BJ (cell line): ENCODE measurements around the gene TIAL1. TPM values are rescaled to one million over a fixed set of nuclear protein-coding genes. Genes with fewer than 3 reads are reported as not detected.

Experiments used
- CTCF ChIA-PET: fragments of 350-600 bp; formaldehyde crosslinking; extraction: SDS; loops from one replicate; lab custom pipeline; 2021; ENCODE audit warnings: antibody characterized with exemption, inconsistent platforms; lab: Yijun Ruan, JAX
- POLR2A ChIA-PET: fragments of 300-600 bp; sonication (Branson Sonifier 250); formaldehyde crosslinking; extraction: SDS; loops from one replicate; lab custom pipeline; 2021; ENCODE audit warnings: antibody characterized with exemption; lab: Charles Lee
- DNase-seq: peaks from one replicate; pipeline ENCODE4 v3.0.0-alpha.2; 2011; ENCODE audit warnings: low read depth
- H3K27me3 ChIP-seq: 2 replicates; pipeline ENCODE4 v1.6.0; 2011; ENCODE audit warnings: low read length; ENCODE audit not compliant: control insufficient read depth, insufficient read depth
- H3K36me3 ChIP-seq: 2 replicates; pipeline ENCODE4 v1.5.1; 2011; ENCODE audit warnings: low read length; ENCODE audit not compliant: control insufficient read depth, insufficient read depth
- H3K4me3 ChIP-seq: 2 replicates; pipeline ENCODE4 v1.5.1; 2011; ENCODE audit warnings: low read depth, mild to moderate bottlenecking, control low read depth, low read length
- polyA plus RNA-seq: library from polyadenylated mRNA; depleted of rRNA; stranded (reverse); fragments of >200 nt; gene quantifications from 2 replicates; pipeline ENCODE4 v1.2.3, GENCODE V29; 2011
- TF ChIP-seq, protein P1 (sequence below): IDR thresholded peaks from 2 replicates; pipeline ENCODE4 v1.5.1; 2011; ENCODE audit warnings: low read depth, mild to moderate bottlenecking, control low read depth, inconsistent platforms, low read length, moderate library complexity; ENCODE audit not compliant: insufficient read depth

Gene TIAL1
- polyA plus RNA-seq, 1 experiment: 39.9 TPM

DNA sequence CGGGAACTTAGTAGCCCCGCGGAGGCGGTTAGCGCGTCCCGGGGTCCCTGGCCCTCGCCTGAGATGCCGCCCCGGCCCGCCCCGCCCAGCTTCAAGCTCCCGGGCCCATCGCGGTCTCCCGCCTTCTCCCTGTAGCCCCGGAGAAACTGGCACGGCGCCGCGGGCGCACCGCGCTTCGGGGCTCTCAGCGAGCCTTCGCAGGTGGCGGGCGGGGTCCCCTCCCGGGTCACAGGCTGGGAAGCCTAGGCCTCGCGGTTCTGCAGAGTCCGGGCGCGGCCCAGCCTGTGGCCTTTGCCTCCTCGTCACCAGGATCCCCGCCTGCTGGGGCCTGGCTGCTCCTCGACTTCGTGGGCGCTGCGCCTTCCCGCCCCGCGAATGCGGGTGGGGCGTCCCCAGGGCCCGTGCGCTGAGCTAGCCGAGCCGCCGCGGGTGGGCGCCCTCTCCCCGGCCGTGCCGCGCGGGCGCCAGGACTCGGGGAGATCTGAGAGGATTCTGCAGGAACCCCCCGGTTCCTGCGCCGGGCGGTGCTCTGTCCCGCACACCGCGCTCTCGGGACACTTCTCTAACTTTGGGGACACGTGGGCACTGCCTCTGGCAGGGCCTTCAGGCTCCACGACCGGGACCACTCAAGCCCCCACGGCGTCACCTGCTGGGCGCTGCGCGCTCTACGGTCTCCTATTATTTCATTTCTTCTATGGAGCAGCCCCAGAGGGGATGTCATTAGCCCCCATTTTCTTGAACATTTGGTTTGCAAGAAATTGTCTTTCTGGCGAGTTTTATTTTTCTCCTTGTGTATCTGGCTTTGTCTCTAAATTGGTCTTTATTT, 53.6 kb downstream of the TIAL1 start:
- ChIA-PET POLR2A (interaction anchor here (0.6 to 0.7 kb wide), 3 partner anchors 22 to 218 kb away, joined by 3 to 15 read pairs (median 6); no protein-coding TSS in a partner anchor), CTCF (interaction anchor here (0.6 to 3.1 kb wide), 21 partner anchors 10 to 351 kb away, joined by 3 to 26 read pairs (median 4); partner anchors contain the start of gene GRK5)
- Histone ChIP-seq H3K36me3 (no peaks in the 10 kb centered on the region), H3K4me3 (peak overlapping the region; percentile 77), H3K27me3 (peaks cover under 1% of the 10 kb centered on the region)
- TF ChIP-seq, protein P1, sequence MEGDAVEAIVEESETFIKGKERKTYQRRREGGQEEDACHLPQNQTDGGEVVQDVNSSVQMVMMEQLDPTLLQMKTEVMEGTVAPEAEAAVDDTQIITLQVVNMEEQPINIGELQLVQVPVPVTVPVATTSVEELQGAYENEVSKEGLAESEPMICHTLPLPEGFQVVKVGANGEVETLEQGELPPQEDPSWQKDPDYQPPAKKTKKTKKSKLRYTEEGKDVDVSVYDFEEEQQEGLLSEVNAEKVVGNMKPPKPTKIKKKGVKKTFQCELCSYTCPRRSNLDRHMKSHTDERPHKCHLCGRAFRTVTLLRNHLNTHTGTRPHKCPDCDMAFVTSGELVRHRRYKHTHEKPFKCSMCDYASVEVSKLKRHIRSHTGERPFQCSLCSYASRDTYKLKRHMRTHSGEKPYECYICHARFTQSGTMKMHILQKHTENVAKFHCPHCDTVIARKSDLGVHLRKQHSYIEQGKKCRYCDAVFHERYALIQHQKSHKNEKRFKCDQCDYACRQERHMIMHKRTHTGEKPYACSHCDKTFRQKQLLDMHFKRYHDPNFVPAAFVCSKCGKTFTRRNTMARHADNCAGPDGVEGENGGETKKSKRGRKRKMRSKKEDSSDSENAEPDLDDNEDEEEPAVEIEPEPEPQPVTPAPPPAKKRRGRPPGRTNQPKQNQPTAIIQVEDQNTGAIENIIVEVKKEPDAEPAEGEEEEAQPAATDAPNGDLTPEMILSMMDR: peak; percentile 62
- DNase-seq: no peak

DNA sequence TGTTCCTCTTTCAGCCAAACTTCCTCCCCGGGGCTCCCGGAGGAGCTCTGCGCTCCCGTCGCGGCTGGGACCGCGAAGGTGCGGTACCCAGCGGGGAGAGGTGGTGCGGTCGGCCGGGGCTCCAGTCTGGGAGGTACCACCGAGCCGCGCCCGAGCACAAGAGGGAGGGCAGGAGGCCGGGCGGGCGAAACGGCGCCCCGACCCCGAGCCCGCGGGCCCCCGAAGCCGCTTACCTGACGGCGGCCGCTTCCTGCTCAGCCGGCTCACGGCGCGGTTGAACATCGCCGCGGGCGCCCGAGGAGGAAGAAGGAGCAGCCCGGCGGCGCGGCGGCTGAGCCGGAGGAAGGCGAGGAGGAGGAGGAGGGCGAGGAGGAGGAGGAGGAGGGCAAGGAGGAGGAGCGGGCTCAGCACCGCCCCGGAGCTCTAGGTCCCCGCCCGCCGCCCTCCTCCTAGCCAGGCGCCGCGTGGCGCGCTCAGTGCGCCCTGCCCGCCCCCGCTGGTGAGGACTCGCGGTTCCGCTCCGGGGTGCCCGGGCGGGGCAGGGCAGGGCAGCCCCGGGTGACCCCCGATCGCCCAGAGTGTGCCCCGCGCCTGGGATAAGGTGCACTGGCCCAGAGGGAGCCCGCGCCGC, 54.3 kb downstream of the TIAL1 start, which contains the start of gene RGS10:
Gene RGS10, minus strand, starts transcription at position 363 of the 631 bp plus-strand sequence. Its CDS starts 81 bp downstream, at position 282.
- DNase-seq: no peak
- no peaks in the 10 kb centered on the region for H3K27me3 ChIP-seq
- H3K4me3 ChIP-seq: peak within 1 kb of the TSS; percentile 77
- TF ChIP-seq, protein P1: no peak
- H3K36me3 ChIP-seq: no peaks in the 10 kb centered on the region
- POLR2A ChIA-PET: interaction anchor here (0.7 kb wide), 1 partner anchor 21 kb away, joined by 3 read pairs; no protein-coding TSS in a partner anchor
- CTCF ChIA-PET: interaction anchor here (0.6 to 3.1 kb wide), 21 partner anchors 8 to 1441 kb away, joined by 3 to 26 read pairs (median 4); partner anchors contain the start of gene GRK5

DNA sequence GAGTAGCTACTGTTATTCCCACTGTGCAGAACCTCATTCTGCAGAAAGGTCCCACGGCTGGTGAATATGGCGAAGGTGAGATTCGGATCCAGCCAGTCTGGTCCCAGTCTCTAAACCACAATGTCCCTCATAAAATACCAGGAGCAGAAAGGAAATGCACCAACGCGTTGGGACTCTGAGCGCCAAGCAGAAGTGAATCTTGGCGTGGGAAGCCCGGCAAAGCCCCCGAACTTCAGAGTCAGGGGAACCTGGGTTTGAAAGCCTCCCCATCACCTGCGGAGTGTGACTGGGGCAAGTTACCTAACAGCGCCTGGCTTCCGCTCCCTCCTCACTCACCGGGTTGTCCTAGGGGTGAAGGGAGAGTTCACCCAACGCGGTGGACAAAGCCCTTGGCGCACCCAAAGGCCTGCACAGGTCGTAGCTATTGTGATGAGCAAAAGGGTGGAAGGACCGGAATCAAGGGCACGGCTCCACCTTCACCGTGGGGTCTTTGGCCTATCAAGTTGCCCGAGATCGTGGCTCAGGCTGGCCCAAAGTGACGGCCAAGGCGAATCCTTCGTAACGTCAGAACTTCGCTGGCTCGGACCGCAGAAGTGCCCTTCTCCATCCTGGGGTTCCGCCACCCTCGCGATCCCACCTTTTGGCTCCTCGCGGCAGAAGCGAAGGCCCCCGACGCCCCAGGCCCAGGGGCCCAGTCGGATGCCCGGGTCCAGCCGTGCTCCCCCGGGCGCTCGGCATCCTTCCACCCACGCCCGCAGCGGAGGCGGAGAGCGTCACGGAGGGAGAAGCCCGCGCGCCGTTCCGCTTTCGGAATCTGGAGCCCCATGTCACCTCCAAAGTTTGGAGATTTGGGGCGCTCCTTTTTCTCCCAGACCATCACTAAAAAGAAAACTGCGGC, 55.1 kb downstream of the TIAL1 start:
- peak overlapping the region; percentile 77 for H3K4me3 ChIP-seq
- POLR2A ChIA-PET: no interaction called here
- CTCF ChIA-PET: interaction anchor here (0.6 to 3.1 kb wide), 13 partner anchors 9 to 1440 kb away, joined by 3 to 26 read pairs (median 4); partner anchors contain the start of gene GRK5
- no peaks in the 10 kb centered on the region for H3K36me3 ChIP-seq
- no peaks in the 10 kb centered on the region for H3K27me3 ChIP-seq
- DNase-seq: no peak
- TF ChIP-seq, protein P1: no peak

DNA sequence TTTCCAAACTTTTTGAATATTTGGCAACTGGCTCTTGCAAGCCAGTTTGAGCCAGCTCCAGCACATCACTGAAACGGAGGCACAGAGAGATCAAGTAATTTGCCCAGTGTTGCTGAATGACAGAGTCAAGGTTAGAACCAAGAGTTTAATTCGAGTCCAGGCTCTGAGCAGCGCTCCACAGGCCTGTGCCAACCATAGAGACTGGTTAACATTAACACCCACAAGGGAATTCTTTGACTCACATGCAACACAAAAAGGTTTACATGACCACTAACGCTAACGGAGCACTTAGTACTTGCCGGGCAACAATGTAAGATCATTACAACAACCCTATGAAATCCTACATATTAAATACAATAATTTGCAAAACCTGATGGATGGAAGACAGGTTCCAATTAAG, 55.7 kb downstream of the TIAL1 start:
- ChIA-PET CTCF (interaction anchor here (0.7 kb wide), 1 partner anchor 335 kb away, joined by 4 read pairs; no protein-coding TSS in a partner anchor), POLR2A (interaction anchor here (0.6 kb wide), 1 partner anchor 330 kb away, joined by 3 read pairs; no protein-coding TSS in a partner anchor)
- H3K4me3 ChIP-seq: peak overlapping the region; percentile 77
- peaks cover 1% of the 10 kb centered on the region; the same call in 1 of the 2 replicates for H3K36me3 ChIP-seq
- TF ChIP-seq, protein P1: no peak
- no peaks in the 10 kb centered on the region for H3K27me3 ChIP-seq
- DNase-seq: no peak
